ENCODE results near the gene IL1F10. TPM values are rescaled to one million over a fixed set of nuclear protein-coding genes. Genes with fewer than 3 reads are reported as not detected.

The IL1F10 gene
- polyA plus RNA-seq, 1 experiment, result not detected

DNA sequence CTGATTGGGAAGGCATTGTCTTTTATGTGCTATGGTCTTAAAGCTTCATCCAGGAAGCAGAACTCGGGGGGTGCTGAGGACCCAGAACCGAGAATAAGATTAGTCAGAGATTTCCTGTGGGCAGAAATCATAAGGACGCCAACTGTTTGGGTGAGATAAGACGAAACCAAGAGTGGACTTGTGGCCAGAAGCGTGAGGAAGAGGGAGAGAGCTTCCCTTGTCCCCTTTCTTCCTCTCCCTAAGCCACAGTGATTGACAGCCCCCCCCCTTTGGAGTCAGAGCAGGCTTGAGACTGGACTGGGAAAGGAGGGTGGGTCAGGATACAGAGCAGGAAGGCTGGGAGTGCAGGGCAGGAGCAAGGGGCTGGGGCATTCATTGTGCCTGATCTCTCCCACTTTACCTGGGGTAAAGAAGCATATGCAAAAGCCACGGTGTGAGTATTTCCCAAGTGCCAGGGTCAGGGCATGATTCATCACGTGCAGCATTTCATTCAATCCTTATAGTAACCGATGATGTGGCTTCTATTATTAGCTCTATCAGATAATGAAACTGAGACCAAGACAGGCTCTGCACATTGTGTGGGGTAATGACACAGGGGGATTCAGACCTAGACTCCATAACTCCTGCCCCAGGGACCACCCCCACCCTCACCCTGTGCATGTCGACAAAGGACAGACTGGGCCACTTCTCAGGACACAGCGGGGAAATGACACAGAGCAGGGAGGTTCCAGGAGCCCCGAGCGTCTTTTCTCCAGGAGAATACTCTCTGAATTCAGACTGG lies 56.6 kb downstream of the IL1F10 start:
- no peaks in the 10 kb centered on the region for H3K36me3 ChIP-seq (ENCODE audit: control insufficient read depth, insufficient read depth, low read length)
- TF ChIP-seq, protein P1, sequence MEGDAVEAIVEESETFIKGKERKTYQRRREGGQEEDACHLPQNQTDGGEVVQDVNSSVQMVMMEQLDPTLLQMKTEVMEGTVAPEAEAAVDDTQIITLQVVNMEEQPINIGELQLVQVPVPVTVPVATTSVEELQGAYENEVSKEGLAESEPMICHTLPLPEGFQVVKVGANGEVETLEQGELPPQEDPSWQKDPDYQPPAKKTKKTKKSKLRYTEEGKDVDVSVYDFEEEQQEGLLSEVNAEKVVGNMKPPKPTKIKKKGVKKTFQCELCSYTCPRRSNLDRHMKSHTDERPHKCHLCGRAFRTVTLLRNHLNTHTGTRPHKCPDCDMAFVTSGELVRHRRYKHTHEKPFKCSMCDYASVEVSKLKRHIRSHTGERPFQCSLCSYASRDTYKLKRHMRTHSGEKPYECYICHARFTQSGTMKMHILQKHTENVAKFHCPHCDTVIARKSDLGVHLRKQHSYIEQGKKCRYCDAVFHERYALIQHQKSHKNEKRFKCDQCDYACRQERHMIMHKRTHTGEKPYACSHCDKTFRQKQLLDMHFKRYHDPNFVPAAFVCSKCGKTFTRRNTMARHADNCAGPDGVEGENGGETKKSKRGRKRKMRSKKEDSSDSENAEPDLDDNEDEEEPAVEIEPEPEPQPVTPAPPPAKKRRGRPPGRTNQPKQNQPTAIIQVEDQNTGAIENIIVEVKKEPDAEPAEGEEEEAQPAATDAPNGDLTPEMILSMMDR (IDR thresholded peaks at IDR 0.05; ENCODE audit: insufficient read depth, low read depth, low read length), result no peak
- H3K27me3 ChIP-seq (ENCODE audit: control insufficient read depth, insufficient read depth, low read length), result peaks cover 3% of the 10 kb centered on the region; the same call in 1 of the 2 replicates
- no peak for DNase-seq (ENCODE audit: low read depth)
- POLR2A ChIA-PET, result no interaction called here
- no peak overlapping the region for H3K4me3 ChIP-seq (ENCODE audit: low read depth, low read length)
- CTCF ChIA-PET, result interaction anchor here (3.4 to 4.1 kb wide), 2 partner anchors 14 to 266 kb away, joined by 14 to 28 read pairs; no protein-coding TSS in a partner anchor

Small RNA genes within 50 kb of the gene (small RNA-seq; reads per million reads assigned to genes)
- not detected for gene RNU6-1180P (ENCODE audit: insufficient read length, low read depth, low replicate concordance)

Other genes starting within 250 kb of the IL1F10 start
- gene IL1B, start 231.2 kb upstream of the IL1F10 start, polyA plus RNA-seq (2011; rRNA removed), result 7.6 and 8.4 TPM in 2 replicates
- gene IL37, start 156.8 kb upstream of the IL1F10 start, polyA plus RNA-seq (2011; rRNA removed), result not detected in 2 replicates
- not detected in 2 replicates for gene IL36G, start 90.0 kb upstream of the IL1F10 start, polyA plus RNA-seq (2011; rRNA removed)
- gene IL36A, start 62.5 kb upstream of the IL1F10 start, polyA plus RNA-seq (2011; rRNA removed), result not detected in 2 replicates
- gene IL36B, start 15.1 kb upstream of the IL1F10 start, polyA plus RNA-seq (2011; rRNA removed), result not detected in 2 replicates
- not detected in 2 replicates for gene IL36RN, start 8.8 kb upstream of the IL1F10 start, polyA plus RNA-seq (2011; rRNA removed)
- not detected in 2 replicates for gene IL1RN, start 59.6 kb downstream of the IL1F10 start, polyA plus RNA-seq (2011; rRNA removed)
- 0.93 and 1.9 TPM in 2 replicates for gene PSD4, start 106.0 kb downstream of the IL1F10 start, polyA plus RNA-seq (2011; rRNA removed)
- 1.1 and 1.6 TPM in 2 replicates for gene PAX8, start 211.0 kb downstream of the IL1F10 start, polyA plus RNA-seq (2011; rRNA removed)

Measured in BJ (cell line).